ENCODE measurements around the gene FZD1. TPM values are rescaled to one million over a fixed set of nuclear protein-coding genes. Genes with fewer than 3 reads are reported as not detected.

FZD1 gene
- 5.1 and 10.9 TPM in 2 replicates for total RNA-seq (ENCODE audit: low replicate concordance)

DNA sequence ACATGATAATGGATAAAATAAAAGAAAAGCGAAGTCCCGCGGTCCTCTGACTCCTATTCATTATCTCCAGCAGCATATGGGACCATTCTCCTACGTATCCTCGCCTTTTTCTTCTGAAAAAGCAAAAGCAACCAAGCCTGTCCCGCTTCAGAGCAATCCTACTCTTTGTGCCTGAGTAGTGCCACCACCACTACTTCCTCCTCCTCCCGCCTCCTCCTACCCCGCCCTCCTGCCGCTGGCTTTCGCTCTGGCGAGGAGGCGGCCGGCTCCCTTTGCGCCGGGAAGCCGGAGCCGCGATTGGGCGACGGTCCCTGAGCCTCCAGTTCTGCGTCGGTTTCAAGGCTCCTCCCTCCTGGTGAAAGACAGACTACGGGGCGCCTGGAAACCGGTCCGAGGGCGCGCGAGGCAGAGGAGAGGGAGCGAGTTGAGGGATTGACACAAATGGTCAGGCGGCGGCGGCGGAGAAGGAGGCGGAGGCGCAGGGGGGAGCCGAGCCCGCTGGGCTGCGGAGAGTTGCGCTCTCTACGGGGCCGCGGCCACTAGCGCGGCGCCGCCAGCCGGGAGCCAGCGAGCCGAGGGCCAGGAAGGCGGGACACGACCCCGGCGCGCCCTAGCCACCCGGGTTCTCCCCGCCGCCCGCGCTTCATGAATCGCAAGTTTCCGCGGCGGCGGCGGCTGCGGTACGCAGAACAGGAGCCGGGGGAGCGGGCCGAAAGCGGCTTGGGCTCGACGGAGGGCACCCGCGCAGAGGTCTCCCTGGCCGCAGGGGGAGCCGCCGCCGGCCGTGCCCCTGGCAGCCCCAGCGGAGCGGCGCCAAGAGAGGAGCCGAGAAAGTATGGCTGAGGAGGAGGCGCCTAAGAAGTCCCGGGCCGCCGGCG is at the start of gene FZD1:
FZD1 (plus strand) TSS at position 388 of the 878 bp plus-strand sequence; CDS start at position 836, 448 bp downstream.
- H2AFZ ChIP-seq (replicated peaks): peak within 1 kb of the TSS; percentile 86
- H4K20me1 ChIP-seq (ENCODE audit: low read depth): peaks cover 35% of the 10 kb centered on the region
- Mint-ChIP-seq H3K36me3 (peaks cover 7% of the 10 kb centered on the region), H3K4me3 (peak within 1 kb of the TSS; percentile 95), H3K4me1 (peaks cover 45% of the 10 kb centered on the region), H3K9me3 (peaks cover 3% of the 10 kb centered on the region), H3K27ac (peak within 1 kb of the TSS; percentile 92), H3K27me3 (ENCODE audit: insufficient read depth, low read depth) (peaks cover 16% of the 10 kb centered on the region)
- H3K36me3 ChIP-seq: no peaks in the 10 kb centered on the region
- H3K9ac ChIP-seq: peak within 1 kb of the TSS; percentile 32
- H3K4me2 ChIP-seq: peak within 1 kb of the TSS; percentile 88
- peaks cover 8% of the 10 kb centered on the region for H3F3A ChIP-seq (ENCODE audit: low read depth)
- peak within 1 kb of the TSS; percentile 91 for H3K4me3 ChIP-seq
- DNase-seq (ENCODE audit: low spot score): peak; percentile 99
- TF ChIP-seq, protein P1, sequence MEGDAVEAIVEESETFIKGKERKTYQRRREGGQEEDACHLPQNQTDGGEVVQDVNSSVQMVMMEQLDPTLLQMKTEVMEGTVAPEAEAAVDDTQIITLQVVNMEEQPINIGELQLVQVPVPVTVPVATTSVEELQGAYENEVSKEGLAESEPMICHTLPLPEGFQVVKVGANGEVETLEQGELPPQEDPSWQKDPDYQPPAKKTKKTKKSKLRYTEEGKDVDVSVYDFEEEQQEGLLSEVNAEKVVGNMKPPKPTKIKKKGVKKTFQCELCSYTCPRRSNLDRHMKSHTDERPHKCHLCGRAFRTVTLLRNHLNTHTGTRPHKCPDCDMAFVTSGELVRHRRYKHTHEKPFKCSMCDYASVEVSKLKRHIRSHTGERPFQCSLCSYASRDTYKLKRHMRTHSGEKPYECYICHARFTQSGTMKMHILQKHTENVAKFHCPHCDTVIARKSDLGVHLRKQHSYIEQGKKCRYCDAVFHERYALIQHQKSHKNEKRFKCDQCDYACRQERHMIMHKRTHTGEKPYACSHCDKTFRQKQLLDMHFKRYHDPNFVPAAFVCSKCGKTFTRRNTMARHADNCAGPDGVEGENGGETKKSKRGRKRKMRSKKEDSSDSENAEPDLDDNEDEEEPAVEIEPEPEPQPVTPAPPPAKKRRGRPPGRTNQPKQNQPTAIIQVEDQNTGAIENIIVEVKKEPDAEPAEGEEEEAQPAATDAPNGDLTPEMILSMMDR (IDR thresholded peaks at IDR 0.05): peak; percentile 20
- TF ChIP-seq EZH2phosphoT487 (IDR thresholded peaks at IDR 0.05) (no peak), EZH2 (IDR thresholded peaks at IDR 0.05) (no peak)
- H3K4me1 ChIP-seq: peaks cover 32% of the 10 kb centered on the region
- H3K79me2 ChIP-seq (ENCODE audit: low read depth): no peaks in the 10 kb centered on the region
- no peaks in the 10 kb centered on the region for H3K9me3 ChIP-seq (ENCODE audit: low read depth)
- peaks cover 91% of the 10 kb centered on the region for H3K27me3 ChIP-seq
- peak within 1 kb of the TSS; percentile 73 for H3K27ac ChIP-seq

DNA sequence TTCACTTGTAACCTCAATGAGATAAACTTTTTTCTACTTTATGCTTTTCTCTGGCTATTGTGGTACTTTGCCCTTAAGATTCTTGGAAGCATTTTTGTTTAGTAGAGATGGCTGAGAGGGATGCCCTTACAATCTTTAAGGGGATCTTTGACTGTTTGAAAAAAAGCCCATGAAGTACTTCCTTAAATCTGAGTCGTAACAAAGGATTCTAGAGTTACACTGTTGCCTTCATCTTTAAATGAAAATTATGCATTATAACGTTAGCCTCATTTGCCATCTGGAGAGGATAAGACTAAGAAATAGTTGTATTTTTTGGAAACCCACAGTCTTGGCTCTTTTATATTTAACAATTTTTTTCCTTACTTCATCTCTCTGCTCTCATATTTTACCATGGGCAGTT is 37.8 kb upstream of the FZD1 start:
- H3K4me2 ChIP-seq: no peak overlapping the region
- Mint-ChIP-seq H3K9me3 (peaks cover 10% of the 10 kb centered on the region), H3K36me3 (no peaks in the 10 kb centered on the region), H3K27ac (no peak overlapping the region), H3K4me3 (no peak overlapping the region), H3K27me3 (ENCODE audit: insufficient read depth, low read depth) (no peaks in the 10 kb centered on the region), H3K4me1 (peaks cover 5% of the 10 kb centered on the region)
- TF ChIP-seq EZH2phosphoT487 (IDR thresholded peaks at IDR 0.05) (no peak), EZH2 (IDR thresholded peaks at IDR 0.05) (no peak)
- TF ChIP-seq, protein P1 (IDR thresholded peaks at IDR 0.05): no peak
- H3K27ac ChIP-seq: no peak overlapping the region
- H3K9ac ChIP-seq: no peak overlapping the region
- peaks cover 33% of the 10 kb centered on the region for H3K4me1 ChIP-seq
- no peaks in the 10 kb centered on the region for H3K27me3 ChIP-seq
- H3K79me2 ChIP-seq (ENCODE audit: low read depth): no peaks in the 10 kb centered on the region
- no peaks in the 10 kb centered on the region for H4K20me1 ChIP-seq (ENCODE audit: low read depth)
- no peak overlapping the region for H3K4me3 ChIP-seq
- H3K9me3 ChIP-seq (ENCODE audit: low read depth): no peaks in the 10 kb centered on the region
- no peak for DNase-seq (ENCODE audit: low spot score)
- peaks cover 15% of the 10 kb centered on the region for H3F3A ChIP-seq (ENCODE audit: low read depth)
- H2AFZ ChIP-seq (replicated peaks): no peak overlapping the region
- no peaks in the 10 kb centered on the region for H3K36me3 ChIP-seq

DNA sequence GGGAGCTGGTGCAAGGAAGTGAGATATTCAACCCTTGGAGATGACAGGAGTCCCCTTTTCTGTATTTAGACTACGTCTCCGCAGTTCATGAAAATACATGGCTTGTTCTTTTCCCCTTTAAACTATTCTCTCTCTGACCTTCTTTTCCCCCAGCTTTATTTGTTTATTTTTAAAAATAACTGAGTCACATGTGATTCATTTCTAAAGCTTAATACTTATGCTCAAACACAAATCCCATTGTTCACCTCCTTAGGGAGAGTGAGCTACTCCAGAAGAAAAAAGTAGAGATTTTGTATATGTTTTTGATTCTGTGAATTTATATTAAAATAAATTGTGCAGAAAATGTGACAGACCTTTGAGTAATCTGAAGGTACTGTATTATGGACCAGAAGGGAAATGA is 35.9 kb upstream of the FZD1 start:
- Mint-ChIP-seq H3K36me3 (no peaks in the 10 kb centered on the region), H3K4me3 (no peak overlapping the region), H3K9me3 (peaks cover 10% of the 10 kb centered on the region), H3K27me3 (ENCODE audit: insufficient read depth, low read depth) (no peaks in the 10 kb centered on the region), H3K4me1 (peaks cover 17% of the 10 kb centered on the region), H3K27ac (no peak overlapping the region)
- no peak for TF ChIP-seq EZH2phosphoT487 (IDR thresholded peaks at IDR 0.05)
- TF ChIP-seq, protein P1 (IDR thresholded peaks at IDR 0.05): no peak
- no peak for TF ChIP-seq EZH2 (IDR thresholded peaks at IDR 0.05)
- DNase-seq (ENCODE audit: low spot score): no peak
- Histone ChIP-seq H3K4me1 (peaks cover 33% of the 10 kb centered on the region), H4K20me1 (ENCODE audit: low read depth) (no peaks in the 10 kb centered on the region), H3K4me3 (no peak overlapping the region), H3K4me2 (peak overlapping the region; percentile 66), H2AFZ (replicated peaks) (no peak overlapping the region), H3K9me3 (ENCODE audit: low read depth) (no peaks in the 10 kb centered on the region), H3F3A (ENCODE audit: low read depth) (peaks cover 15% of the 10 kb centered on the region), H3K27me3 (no peaks in the 10 kb centered on the region), H3K36me3 (no peaks in the 10 kb centered on the region), H3K9ac (no peak overlapping the region), H3K79me2 (ENCODE audit: low read depth) (no peaks in the 10 kb centered on the region), H3K27ac (no peak overlapping the region)

Data from neural progenitor cell (in vitro differentiated cells).